Stimulated activated CD4-positive, alpha-beta T cell treated with anti-CD3 and anti-CD28 coated beads, Interleukin-4, amount 100 ng/mL, for 48 hours (primary cell): ENCODE results near the gene TMEM150C.
"Not testable (repeated sequence)": the region's sequence is repeated elsewhere in the genome, so short reads cannot be mapped to it uniquely, and the experiment has no call there.

Experiments
- DNase-seq, 2 donors: peaks; one replicate each; pipeline ENCODE4 v3.0.0-alpha.2; 2020; ENCODE audit warnings: low read depth in 2 of 2

TMEM150C gene

GRCh38 chr4:82569076-82569475 is 7.3 kb upstream of the TMEM150C start:
- DNase-seq, result no peak

GRCh38 chr4:82567444-82567843 is 5.7 kb upstream of the TMEM150C start:
- no peak for DNase-seq

GRCh38 chr4:82562564-82562854 is 721 bp upstream of the TMEM150C start:
- no peak for DNase-seq

- no peak for DNase-seq
Measured at GRCh38 chr4:82560853-82561785, 669 bp downstream of the TMEM150C start.

GRCh38 chr4:82559735-82560120 is 2.1 kb downstream of the TMEM150C start:
- DNase-seq, result no peak

GRCh38 chr4:82559090-82559734 is 2.6 kb downstream of the TMEM150C start:
- DNase-seq, result not testable (repeated sequence)

- no peak for DNase-seq
Measured at GRCh38 chr4:82555276-82555675, 6.5 kb downstream of the TMEM150C start.

GRCh38 chr4:82553020-82553419 is 8.8 kb downstream of the TMEM150C start:
- DNase-seq, result no peak

GRCh38 chr4:82551734-82552133 is 10.1 kb downstream of the TMEM150C start:
- no peak for DNase-seq

- not testable (repeated sequence) for DNase-seq
Measured at GRCh38 chr4:82547850-82548249, 13.9 kb downstream of the TMEM150C start.

GRCh38 chr4:82543131-82543530 is 18.7 kb downstream of the TMEM150C start:
- DNase-seq, result no peak

- no peak for DNase-seq
Measured at GRCh38 chr4:82542642-82543041, 19.1 kb downstream of the TMEM150C start.

- DNase-seq, result no peak
Measured at GRCh38 chr4:82529322-82529721, 32.5 kb downstream of the TMEM150C start.

GRCh38 chr4:82528868-82529267 is 32.9 kb downstream of the TMEM150C start:
- no peak for DNase-seq

GRCh38 chr4:82528074-82528473 is 33.7 kb downstream of the TMEM150C start:
- no peak for DNase-seq

GRCh38 chr4:82525307-82525911 is 36.4 kb downstream of the TMEM150C start:
- no peak for DNase-seq

- no peak for DNase-seq
Measured at GRCh38 chr4:82524570-82525152, 37.1 kb downstream of the TMEM150C start.

- DNase-seq, result no peak
Measured at GRCh38 chr4:82523179-82523578, 38.6 kb downstream of the TMEM150C start.

GRCh38 chr4:82522472-82522871 is 39.3 kb downstream of the TMEM150C start:
- no peak for DNase-seq

GRCh38 chr4:82521283-82521682 is 40.5 kb downstream of the TMEM150C start:
- DNase-seq, result no peak

GRCh38 chr4:82519776-82520175 is 42.0 kb downstream of the TMEM150C start:
- no peak for DNase-seq

- no peak for DNase-seq
Measured at GRCh38 chr4:82519072-82519471, 42.7 kb downstream of the TMEM150C start.

- no peak for DNase-seq
Measured at GRCh38 chr4:82517043-82517442, 44.7 kb downstream of the TMEM150C start.
